ENCODE data around the gene RAB34. TPM values are rescaled to one million over a fixed set of nuclear protein-coding genes. Genes with fewer than 3 reads are reported as not detected.

The RAB34 gene
- total RNA-seq, 1 donor from 2014 or later = 47.0 TPM

GRCh38 chr17:28675490-28675889, 42.2 kb downstream of the RAB34 start:
- peak; percentile 24 for DNase-seq

GRCh38 chr17:28669918-28670317, 47.8 kb downstream of the RAB34 start:
- DNase-seq = no peak

GRCh38 chr17:28667870-28668269, 49.8 kb downstream of the RAB34 start:
- no peak for DNase-seq

GRCh38 chr17:28665994-28666393, 51.7 kb downstream of the RAB34 start:
- DNase-seq = no peak

Small RNAs within 50 kb of the gene (small RNA-seq; reads per million reads assigned to genes)
- gene SNORD42A (ENCODE audit: low replicate concordance) = not detected
- gene SNORD42B (ENCODE audit: low replicate concordance) = not detected
- not detected for gene SNORD4A (ENCODE audit: low replicate concordance)
- not detected for gene SNORD4B (ENCODE audit: low replicate concordance)

Other genes with a start within 250 kb of the RAB34 start
- 0.20 TPM for gene SLC13A2, start 244.2 kb downstream of the RAB34 start, total RNA-seq
- gene FOXN1, start 211.5 kb downstream of the RAB34 start, total RNA-seq = 3.0 TPM
- 18.8 TPM for gene UNC119, start 165.2 kb downstream of the RAB34 start, total RNA-seq
- 19.3 TPM for gene PIGS, start 146.3 kb downstream of the RAB34 start, total RNA-seq
- 15.4 TPM for gene ALDOC, start 141.0 kb downstream of the RAB34 start, total RNA-seq
- gene SPAG5, start 118.8 kb downstream of the RAB34 start, total RNA-seq = 18.2 TPM
- 13.9 TPM for gene RSKR, start 103.7 kb downstream of the RAB34 start, total RNA-seq
- gene BLTP2, start 72.7 kb downstream of the RAB34 start, total RNA-seq = 89.7 TPM
- gene SDF2, start 56.0 kb downstream of the RAB34 start, total RNA-seq = 35.2 TPM
- 56.5 TPM for gene SUPT6H, start 55.7 kb downstream of the RAB34 start, total RNA-seq
- 0.99 TPM for gene PROCA1, start 6.0 kb downstream of the RAB34 start, total RNA-seq
- gene RPL23A, start 2.1 kb upstream of the RAB34 start, total RNA-seq = 533 TPM
- 1.9 TPM for gene TLCD1, start 8.4 kb upstream of the RAB34 start, total RNA-seq
- gene NEK8, start 10.9 kb upstream of the RAB34 start, total RNA-seq = 2.8 TPM
- gene TRAF4, start 26.1 kb upstream of the RAB34 start, total RNA-seq = 16.7 TPM
- 3.6 TPM for gene FAM222B, start 124.9 kb upstream of the RAB34 start, total RNA-seq
- 20.2 TPM for gene ERAL1, start 137.1 kb upstream of the RAB34 start, total RNA-seq
- 18.7 TPM for gene FLOT2, start 179.9 kb upstream of the RAB34 start, total RNA-seq
- gene DHRS13, start 185.2 kb upstream of the RAB34 start, total RNA-seq = 10.1 TPM
- 18.6 TPM for gene PHF12, start 233.7 kb upstream of the RAB34 start, total RNA-seq